SK-N-SH (cell line): ENCODE results near the gene ACTL7A.

Experiments used
- JUND ChIP-seq: IDR thresholded peaks from 2 replicates; pipeline ENCODE4 v1.4.0; 2012
- NFIC ChIP-seq: IDR thresholded peaks from 2 replicates; pipeline ENCODE4 v1.4.0; 2012; ENCODE audit warnings: borderline replicate concordance
- POLR2AphosphoS5 ChIP-seq: IDR thresholded peaks from 2 replicates; pipeline ENCODE4 v1.6.1; 2012; ENCODE audit warnings: low read depth, low read length
- RFX5 ChIP-seq: IDR thresholded peaks from 2 replicates; pipeline ENCODE4 v1.6.1; 2012; ENCODE audit warnings: mild to moderate bottlenecking, improper control_type of control experiment, low read length
- SIN3A ChIP-seq: IDR thresholded peaks from 2 replicates; pipeline ENCODE4 v1.6.1; 2012; ENCODE audit warnings: low read depth, mild to moderate bottlenecking, low read length, moderate library complexity, borderline replicate concordance
- YY1 ChIP-seq: IDR thresholded peaks from 2 replicates; pipeline ENCODE4 v1.4.0; 2012; ENCODE audit warnings: low read depth, mild to moderate bottlenecking
- TF ChIP-seq, protein P1 (sequence below): fragments of 200-600 bp; sonication (generic); IDR thresholded peaks from 2 replicates; pipeline ENCODE4 v1.6.1; 2017; ENCODE audit warnings: antibody characterized with exemption, mild to moderate bottlenecking, moderate library complexity
- TF ChIP-seq, protein P2 (sequence below): IDR thresholded peaks from 2 replicates; pipeline ENCODE4 v1.4.0; 2012; ENCODE audit warnings: low read depth, borderline replicate concordance

DNA sequence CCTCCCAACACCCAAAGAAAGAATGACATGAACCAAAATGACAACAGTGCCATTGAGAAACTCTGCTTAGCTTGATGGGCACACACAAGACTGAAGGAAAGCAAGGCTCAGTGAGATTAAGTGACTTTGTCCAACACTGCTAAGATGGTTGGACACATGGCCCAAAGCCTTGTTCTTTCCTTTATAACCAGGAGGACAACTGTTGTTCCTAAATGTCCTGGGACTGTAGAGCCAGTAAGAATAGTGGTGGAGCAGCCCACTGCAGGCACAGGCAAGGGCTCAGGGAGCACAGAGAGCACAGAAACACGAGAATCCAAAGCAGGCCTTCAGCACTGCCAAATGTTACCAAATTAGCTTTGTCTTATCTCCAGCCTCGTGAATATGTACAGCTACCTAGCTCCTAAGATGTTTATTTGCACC, 3.9 kb downstream of the ACTL7A start:
- no peak for TF ChIP-seq JUND
- TF ChIP-seq POLR2AphosphoS5 = no peak
- TF ChIP-seq, protein P1, sequence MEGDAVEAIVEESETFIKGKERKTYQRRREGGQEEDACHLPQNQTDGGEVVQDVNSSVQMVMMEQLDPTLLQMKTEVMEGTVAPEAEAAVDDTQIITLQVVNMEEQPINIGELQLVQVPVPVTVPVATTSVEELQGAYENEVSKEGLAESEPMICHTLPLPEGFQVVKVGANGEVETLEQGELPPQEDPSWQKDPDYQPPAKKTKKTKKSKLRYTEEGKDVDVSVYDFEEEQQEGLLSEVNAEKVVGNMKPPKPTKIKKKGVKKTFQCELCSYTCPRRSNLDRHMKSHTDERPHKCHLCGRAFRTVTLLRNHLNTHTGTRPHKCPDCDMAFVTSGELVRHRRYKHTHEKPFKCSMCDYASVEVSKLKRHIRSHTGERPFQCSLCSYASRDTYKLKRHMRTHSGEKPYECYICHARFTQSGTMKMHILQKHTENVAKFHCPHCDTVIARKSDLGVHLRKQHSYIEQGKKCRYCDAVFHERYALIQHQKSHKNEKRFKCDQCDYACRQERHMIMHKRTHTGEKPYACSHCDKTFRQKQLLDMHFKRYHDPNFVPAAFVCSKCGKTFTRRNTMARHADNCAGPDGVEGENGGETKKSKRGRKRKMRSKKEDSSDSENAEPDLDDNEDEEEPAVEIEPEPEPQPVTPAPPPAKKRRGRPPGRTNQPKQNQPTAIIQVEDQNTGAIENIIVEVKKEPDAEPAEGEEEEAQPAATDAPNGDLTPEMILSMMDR = no peak
- TF ChIP-seq, protein P2, sequence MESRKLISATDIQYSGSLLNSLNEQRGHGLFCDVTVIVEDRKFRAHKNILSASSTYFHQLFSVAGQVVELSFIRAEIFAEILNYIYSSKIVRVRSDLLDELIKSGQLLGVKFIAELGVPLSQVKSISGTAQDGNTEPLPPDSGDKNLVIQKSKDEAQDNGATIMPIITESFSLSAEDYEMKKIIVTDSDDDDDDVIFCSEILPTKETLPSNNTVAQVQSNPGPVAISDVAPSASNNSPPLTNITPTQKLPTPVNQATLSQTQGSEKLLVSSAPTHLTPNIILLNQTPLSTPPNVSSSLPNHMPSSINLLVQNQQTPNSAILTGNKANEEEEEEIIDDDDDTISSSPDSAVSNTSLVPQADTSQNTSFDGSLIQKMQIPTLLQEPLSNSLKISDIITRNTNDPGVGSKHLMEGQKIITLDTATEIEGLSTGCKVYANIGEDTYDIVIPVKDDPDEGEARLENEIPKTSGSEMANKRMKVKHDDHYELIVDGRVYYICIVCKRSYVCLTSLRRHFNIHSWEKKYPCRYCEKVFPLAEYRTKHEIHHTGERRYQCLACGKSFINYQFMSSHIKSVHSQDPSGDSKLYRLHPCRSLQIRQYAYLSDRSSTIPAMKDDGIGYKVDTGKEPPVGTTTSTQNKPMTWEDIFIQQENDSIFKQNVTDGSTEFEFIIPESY = no peak
- no peak for TF ChIP-seq YY1
- TF ChIP-seq SIN3A = no peak
- TF ChIP-seq NFIC = no peak
- no peak for TF ChIP-seq RFX5
